DMS153 (cell line): ENCODE results near the gene EHD4.

Experiments
- DNase-seq: peaks from one replicate; lab custom pipeline; 2025; lab: John Stamatoyannopoulos, UW

EHD4 gene

DNA sequence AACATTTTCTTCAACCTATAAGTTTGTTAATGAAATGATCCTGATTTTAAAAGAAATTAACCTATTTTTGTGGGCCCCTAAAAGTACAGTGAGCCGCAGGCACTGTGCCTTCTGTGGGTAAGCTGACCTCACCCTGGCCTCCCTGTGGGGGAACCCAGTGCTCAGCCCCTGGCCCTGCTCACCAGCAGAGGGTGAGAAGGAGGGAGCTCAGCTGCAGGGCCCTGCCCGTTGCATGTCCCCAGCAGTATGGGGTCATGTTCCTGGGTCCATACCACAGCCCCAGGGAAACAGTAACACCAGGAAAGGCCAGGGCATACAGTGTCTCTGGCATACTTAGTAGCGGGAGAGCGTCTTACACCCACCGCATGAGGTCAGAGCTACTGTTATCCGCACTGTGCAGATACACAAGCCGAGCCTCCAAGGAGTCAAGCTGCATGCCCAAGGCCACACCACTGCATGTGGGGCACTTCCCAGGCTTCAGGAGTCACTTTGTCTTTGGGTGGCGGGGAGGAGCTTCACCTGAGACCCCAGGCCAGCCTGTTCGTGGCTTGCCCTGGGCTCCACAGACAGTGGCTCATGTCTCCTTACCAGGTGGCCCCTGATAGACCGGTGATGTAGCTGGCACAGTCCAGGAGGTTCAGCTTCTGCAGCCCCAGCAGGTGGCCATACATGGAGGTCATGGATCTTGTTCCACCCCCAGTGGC is 22.6 kb upstream of the EHD4 start:
- no peak for DNase-seq

DNA sequence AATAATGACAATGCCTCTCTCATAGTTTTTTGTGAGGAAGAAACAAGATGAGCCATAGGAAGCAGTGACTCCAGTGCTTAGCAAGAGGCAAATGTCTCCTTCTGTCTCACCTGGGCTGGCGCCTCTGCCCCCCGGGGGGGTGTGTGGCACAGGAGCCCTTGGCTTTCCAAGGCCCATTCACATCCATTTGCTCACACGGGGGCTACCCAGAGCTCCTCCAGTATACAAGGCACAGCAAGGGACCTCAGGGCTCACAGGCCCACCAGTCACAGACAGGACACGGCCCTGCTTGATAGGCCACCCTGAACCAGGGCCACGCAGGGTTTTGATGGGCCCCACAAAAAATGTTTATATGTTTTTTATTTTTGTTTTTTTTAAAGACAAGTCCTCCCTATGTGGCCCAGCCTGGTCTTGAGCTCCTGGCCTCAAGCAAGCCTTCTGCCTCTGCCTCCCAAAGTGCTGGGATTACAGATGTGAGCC is 21.9 kb upstream of the EHD4 start:
- no peak for DNase-seq

DNA sequence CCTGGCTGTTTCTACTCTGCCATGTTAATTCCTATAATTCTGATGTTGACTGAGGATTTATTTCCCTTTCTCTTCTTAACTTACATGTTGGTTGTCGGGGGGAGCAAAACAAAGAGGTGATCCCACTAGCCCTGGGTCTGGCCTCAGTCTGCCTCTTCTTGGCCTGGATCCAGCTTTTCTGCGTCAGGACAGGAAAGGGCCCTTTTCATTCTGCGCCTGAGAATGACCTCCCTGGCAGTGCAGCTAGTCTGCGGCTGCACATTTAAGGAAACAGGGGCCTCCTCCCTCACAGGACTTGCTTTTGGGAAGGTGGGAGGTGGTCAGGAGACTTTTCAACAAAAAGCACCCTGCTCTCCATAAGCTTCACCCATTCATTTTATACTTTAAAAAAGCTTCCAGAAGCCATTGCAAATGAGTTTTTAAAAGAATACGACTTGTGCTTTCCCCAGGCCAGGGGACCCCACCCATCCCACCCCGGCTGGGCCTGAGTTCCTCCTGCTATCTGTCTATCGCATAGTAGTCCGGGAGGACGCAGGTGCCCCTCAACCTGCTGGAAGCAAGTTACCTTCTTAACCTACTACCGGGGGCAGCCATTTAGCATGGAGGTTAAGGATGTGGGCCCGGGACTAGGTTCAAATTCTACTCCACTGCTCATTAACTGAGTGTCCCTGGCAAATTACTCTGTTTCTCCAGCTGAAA is 21.3 kb upstream of the EHD4 start:
- no peak for DNase-seq

DNA sequence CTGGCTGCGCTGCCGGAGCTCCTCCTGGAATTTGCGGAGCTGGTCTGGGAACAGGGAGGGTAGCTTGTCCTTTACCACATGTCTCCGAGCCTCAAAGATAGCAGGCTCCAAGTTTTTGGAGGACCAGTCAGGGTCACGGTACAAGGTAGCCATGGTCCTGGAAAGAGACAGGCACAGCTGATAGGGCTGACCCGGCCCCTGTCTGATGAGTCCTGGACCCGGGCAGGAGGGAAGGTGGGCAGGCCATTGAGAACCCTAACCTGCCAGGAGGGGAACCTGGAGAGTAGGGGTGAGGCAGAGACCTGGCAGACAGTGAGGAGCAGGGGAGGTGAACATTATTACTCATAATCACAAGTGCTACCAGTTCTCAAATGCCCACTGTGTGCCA is 20.4 kb upstream of the EHD4 start:
- no peak for DNase-seq

DNA sequence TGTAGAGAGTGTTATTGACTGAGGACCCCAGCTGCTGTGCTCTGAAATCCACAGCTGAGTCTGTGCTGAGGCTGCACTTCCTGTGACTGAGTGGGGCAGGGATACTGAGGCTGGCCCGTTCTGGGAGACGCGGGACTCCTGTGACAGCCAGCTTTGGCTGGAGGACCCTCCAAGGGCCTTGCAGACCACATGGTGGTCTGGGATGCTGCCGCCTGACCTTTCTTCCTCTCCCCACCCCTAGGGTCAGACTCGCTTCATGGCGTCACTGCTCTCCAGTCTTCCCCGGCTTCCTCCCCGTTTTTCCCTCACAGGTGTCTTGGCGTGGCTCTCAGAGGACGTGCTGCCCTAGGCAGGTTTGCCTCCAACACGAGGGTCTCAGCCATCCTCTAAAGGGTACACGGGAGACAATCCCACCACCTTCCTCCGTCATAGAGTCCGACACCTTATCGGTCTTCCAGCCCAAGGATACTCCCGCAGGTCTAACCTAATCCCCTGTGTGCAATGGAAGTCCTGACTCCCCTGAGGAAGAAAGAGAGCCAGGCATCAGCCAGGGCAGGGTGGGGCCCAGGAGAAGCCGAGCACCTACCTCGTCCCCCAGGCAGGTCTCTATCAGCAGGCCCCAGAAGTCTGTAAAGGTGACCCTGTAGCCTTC is 19.9 kb upstream of the EHD4 start:
- DNase-seq = no peak

DNA sequence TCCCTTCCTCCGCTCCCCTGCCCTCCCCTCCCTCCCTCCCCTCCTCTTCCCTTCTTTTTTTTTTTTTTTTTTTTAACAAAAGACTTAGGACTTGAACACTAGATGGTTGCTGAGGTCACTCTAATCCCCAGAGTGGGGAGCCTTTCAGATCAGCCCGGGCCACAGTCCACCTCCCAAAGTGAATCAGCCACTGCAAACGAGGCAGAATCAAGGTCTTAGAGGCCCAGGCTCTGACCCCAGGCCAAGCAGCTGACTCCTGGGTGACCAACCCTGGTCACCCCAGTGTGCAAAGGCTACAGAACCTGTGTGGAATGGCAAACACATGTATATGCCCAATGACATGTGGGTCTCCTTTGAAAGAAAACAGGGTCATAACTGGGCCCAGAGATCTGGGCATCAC is 18.3 kb upstream of the EHD4 start:
- DNase-seq = no peak

DNA sequence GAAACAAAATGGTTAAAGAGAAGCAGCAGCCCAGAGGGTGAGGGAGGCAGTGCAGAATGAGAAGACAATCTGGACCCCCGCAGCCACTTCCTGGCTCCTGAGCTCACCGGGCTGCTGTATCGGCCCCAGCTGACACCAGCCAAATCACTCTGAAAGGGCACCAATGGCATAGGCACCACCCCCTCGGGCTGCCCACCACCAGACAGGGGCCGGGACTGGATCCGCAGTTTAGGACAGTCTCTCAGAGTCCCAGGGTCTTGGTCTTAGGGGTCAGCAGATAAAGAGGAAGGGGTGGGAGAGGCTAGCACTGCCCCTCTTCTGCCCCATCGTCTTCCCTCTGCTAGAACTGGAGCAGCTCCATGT is 17.9 kb upstream of the EHD4 start:
- DNase-seq = no peak

DNA sequence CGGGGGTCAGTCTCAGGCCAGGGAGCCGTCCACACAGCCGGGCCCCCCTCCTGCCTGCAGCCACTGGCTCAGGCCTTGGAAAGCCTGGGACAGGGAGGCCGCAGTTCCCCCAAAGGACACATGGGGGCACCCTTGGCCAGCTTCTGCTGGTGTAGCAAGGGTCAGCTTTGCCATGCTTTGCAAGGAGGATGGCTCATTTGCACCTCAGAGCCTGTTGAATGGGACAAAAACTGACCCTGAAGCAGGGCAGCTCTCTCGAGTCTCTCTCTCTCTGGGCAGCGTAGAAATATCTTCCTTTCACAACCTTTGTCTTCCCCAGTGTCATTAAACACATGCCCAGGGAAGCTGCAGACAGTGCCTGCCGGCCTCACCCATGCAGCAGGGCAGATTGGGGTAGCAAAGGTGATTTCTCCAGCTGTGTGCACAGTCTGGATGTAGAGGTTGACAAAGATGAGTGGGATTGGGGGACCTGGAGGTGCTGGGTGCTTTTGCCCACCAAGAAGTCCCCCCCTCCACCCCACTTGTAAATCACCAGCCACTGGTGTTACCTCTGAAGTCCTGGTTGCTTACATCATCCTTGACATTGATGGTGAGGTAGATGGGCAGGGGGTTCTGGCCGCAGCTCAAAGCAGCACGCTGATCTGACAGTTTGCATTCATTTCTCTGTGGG is 17.4 kb upstream of the EHD4 start:
- DNase-seq = no peak

DNA sequence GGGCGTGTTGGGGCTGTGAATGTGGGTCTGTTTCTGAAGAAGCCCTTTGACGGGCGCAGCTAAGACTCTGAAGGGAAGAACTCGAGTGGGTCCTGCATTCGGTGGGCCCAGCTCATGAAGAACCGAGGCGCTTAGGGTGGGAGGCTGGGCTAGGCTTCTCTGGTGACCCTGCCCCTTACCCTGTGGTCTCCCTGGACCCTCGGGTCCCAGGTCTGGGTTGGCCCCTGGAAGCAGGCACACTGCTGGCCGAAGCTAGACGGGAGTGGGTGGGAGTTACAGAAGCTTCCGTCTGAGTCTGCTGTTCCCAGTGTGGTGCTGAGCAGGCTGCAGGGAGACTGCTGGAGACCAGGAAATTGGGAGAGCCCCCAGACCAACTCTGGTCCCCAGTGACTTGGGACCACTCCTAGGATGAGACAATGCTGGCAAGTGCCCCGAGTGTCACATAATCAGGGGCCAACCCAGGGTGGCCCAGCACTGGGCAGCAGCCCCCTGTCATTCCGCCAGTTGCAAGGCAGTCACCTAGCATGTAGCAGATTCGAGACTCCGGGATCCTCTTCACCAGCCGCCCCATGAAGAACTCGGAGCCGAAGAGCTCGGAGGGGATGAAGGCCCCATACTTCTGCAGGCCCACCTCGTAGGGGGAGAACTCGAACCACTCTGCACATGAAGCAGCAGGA is 16.7 kb upstream of the EHD4 start:
- no peak for DNase-seq

DNA sequence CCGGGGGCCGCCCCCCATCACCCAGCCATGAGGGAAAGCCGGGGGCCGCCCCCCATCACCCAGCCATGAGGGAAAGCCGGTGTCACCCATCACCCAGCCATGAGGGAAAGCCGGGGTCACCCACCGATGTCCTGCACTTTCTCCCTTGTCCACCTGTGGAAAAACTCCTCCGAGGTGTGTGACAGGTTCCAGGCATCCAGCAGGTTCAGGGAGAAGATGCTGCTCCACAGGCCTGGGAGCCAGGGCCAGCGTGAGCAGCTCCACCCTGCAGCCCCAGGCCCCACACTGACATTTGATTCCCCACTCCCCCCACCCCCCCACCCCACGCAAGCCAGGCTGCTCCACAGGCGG is 15.5 kb upstream of the EHD4 start:
- DNase-seq = no peak

DNA sequence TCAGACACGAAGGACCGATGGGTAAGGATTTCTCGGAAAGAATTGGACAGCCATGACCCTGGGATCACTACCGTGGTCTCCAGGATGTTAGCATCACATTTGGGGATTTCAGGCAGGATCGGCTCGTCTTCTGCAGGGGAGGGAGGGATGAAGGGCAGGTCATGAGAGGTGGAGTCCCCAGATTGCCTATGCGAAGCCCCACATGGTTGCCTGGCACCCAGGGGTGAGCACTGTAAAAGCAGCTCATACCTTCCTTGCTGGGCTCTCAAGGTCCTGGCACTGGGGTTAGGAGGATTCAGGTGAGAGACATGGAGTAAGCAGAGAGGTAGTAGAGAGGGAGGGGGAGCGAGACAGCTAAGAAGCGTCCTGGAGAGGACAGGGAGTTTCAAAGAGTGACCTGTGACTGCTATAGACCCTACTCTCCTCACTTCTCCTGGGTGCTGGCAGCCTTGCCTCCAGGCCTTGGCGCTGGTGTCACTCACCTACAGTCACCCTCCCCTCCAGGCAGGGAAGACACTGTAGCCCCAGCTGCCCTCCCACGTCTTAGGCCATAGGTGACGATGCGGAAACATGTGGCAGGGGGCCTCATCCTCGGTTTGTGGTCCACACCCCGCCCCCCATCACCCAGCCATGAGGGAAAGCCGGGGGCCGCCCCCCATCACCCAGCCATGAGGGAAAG is 15.0 kb upstream of the EHD4 start:
- DNase-seq = no peak

DNA sequence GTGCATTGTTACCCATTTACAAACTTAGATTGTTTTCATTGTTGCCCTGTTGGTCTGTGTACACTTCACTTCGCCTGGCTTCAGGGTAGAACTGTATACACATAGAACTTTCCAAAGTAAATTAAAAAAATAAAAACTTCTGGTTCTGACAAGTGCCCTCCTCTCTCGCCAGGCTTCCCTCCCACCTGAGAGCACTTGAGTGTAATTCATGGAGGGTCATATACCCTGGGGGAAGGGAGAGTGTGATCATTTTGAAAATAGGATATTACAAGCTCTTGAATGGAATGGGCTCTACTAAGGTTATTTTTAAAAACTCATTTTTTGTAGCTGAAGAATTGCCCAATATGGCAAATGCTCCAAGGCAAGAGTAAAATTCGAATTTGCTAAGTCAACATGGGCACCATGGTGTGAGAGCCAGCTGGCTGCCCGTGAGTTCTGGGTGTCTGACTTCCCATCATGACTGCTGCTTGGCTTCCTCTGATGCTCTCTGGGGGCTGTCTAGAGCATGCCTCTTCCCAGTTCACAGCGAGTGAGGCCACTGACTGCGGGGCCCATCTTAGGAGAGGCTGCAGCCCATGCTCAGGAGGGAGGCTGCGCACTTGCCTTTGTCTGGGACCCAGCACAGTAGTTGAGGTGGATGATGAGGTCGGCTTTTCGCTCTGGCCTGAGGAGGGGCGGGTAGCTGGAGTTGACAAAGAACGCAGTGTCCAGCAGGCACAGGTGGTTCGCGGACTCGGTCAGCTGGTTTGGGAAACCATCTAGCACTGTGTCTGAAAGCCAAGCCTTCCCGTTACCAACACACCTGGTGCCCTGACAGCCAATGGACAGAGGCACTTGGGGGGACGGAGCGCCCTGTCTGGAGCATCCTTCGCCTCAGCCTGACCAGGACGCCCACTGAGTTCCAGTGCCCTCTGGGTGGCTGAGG is 13.1 kb upstream of the EHD4 start:
- no peak for DNase-seq

DNA sequence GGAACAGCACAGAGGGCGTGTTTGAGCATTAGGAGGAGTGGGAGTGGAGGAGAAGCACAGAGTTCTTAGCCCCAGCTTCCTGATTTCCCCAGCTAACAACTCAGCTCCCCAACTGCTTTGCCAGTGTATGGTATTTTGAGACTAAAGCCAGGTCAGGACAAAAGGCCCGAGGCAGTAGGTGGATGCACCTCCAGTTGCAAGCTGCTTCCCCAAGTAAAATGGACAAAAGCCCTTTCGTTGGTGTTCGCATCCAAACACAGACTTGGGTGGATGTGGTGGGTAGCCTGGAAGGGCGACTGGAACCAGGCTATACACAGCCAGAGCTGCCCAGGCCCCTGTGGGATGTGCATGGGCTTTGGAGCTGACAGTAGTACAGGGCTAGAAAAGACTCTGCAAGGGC is 12.3 kb upstream of the EHD4 start:
- DNase-seq = no peak

DNA sequence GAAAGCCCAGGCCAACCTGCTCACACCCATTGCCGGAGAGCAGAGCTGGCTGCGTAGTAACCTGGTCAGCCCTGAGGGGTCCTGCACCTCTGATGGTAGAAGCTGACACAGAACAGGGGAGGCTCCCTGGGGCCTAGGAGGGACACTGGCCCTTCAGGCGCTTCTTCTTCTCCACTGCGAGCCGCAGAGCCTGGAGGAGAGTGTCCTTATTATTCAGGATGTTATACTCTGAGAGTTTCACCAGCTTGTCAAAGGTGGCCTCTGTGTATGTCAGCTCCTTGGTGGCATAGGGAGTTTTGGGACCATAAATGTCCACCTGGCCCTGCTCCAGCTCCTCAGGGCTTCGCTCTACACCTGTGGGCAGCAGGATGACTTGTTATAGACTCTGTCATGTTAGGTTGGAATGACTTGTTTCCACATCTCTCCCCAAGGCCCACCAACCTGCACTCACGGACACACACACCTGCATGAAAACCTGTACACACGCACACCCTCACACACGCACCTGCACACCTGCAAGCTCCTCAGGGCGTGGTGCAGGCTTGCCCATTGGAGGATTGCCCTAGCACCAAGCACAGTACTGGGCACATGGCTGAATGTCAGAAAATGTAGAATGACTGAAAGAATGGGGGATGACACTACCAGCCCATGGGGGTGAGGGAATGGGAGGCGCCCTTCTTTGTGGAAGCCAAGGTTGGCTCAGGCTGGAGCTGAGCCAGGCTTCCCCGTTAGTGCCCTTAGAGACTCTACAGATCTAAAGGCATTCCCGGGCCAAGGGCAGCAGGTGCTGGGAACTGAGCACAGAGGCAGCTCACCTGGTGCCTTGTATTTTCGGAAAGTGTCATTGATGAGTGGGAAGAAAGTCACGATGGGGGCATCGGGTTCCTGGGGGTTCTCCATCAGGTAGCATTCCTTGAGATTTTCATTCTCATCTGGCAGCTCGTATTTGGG is 11.5 kb upstream of the EHD4 start:
- DNase-seq = no peak

DNA sequence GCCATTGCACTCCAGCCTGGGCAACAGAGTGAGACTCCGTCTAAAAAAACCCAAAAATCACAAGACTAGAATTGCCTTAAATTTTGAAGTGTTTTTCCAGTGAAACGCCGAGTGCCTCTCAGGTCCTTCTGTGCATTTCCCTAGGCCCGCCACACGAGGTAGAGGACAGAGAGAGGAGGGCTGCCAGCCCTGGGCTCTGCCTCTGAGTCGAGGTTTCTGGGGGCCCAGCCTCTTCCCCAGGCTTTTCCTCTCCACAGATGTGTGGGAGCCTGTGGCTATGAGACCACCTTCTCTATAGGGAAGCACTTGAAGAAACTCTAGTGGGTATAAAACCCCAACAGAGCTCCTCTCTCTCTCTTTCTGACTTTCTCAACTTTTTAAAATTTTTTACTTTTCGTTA is 10.9 kb upstream of the EHD4 start:
- DNase-seq = no peak

DNA sequence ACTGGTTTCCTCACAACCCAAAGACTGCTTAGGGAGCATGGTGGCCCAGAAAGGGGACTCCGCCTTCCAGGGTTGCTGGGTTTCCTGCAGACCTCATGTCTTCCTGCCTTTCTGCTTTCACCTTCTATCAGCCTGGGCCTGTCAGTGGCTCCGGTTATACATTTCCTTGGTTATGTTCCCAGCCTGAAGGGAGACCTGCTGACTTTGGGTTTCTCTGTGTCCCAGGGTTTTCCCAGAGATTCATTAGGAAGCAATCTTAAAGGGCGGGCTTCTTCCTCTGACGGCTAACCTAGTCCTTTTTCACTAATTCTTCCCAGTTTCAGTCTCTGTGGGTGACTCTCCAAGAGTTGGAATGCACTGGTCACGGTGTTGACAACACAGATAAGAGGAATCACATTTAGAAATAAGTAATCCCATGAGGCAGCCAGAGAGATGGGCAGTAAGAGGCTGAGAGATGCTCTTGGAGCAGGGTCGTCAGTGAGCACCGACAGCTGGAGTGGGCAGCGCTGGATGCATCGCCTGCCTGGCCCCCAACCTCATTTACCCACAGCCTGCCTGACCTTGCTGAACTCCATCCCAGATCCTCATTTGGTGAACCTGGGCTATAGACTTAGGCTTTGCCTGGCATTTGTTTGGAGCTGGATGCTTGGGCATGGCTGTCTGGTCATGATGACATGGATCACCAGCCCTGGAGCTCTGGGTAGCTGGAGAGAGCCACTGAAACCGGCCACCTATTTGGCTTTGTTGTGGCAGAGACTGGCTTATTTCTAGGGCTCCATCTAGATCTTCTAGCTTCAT is 10.0 kb upstream of the EHD4 start:
- DNase-seq = no peak

DNA sequence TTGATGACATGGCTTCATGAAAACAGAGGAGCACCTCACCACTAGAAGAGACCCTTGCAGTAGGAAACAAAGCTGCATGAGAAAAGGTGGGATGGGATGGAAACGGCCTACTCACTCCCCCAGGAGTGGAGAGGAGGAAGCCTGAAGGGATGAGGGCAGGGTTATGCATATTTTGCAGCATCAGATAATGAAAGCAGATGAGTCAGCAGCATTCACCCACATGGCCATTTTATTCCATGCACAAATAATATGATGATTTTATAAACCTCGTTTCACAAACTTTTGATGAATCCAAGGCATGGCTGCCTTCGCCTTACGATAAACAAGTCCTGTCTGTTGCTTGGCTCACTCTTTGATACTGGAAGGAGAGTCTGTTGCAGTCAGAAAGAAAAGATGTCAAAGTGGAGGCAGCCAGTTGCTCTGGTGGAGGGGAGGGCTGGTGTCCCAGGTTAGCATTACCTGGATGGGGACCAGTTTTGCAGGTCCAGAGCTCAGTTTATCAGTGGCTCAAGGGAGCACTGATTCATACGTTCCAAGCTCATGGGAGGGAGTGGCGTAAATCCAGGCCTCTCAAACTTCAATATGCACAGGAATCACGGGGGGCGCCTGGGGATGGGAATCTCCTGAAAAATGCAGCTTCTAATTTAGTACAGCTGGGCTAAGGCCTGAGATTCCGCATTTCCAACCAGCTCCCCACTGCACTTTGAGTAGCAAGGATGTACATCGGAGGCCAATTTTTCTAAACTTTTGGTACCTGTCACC is 9.2 kb upstream of the EHD4 start:
- DNase-seq = no peak
